Activated CD8-positive, alpha-beta T cell treated with anti-CD3 and anti-CD28 coated beads, Interleukin-2, amount 10 ng/mL, durations not matched to agents 7 days and 5 days (primary cell): ENCODE results near the gene MYO3A. TPM values are rescaled to one million over a fixed set of nuclear protein-coding genes. Genes with fewer than 3 reads are reported as not detected.
"Not testable (repeated sequence)": the region's sequence is repeated elsewhere in the genome, so short reads cannot be mapped to it uniquely, and the experiment has no call there.

ENCODE experiments used
- ATAC-seq: fragments of 150-1000 bp; cut with Tn5 transposase; one replicate; pipeline ENCODE4 v1.10.0; 2021; ENCODE audit warnings: moderate library complexity
- CTCF ChIA-PET: fragments of 350-600 bp; sonication (Branson Sonifier 250); formaldehyde crosslinking; loops from one replicate; lab custom pipeline; 2021; ENCODE audit warnings: antibody characterized with exemption; lab: Charles Lee
- POLR2A ChIA-PET: fragments of 350-600 bp; sonication (Branson Sonifier 250); formaldehyde crosslinking; loops from one replicate; lab custom pipeline; 2021; ENCODE audit warnings: antibody characterized with exemption; lab: Charles Lee
- DNase-seq: peaks from one replicate; pipeline ENCODE4 v3.0.0-alpha.2; 2020
- H3K27ac Mint-ChIP-seq: one replicate; pipeline ENCODE4 v1.8.0; 2021; ENCODE audit warnings: mild to moderate bottlenecking, mixed read lengths
- H3K27me3 Mint-ChIP-seq: one replicate; pipeline ENCODE4 v1.8.0; 2021; ENCODE audit warnings: low read depth, mixed read lengths
- H3K36me3 Mint-ChIP-seq: one replicate; pipeline ENCODE4 v1.8.0; 2021; ENCODE audit warnings: low read depth, mixed read lengths
- H3K4me1 Mint-ChIP-seq: one replicate; pipeline ENCODE4 v1.8.0; 2021; ENCODE audit warnings: low read depth, mixed read lengths
- H3K4me3 Mint-ChIP-seq: one replicate; pipeline ENCODE4 v1.8.0; 2021; ENCODE audit warnings: mild to moderate bottlenecking, mixed read lengths
- H3K9me3 Mint-ChIP-seq: one replicate; pipeline ENCODE4 v1.8.0; 2022; ENCODE audit warnings: mixed read lengths; ENCODE audit not compliant: insufficient read depth
- total RNA-seq, 2 experiments: library from RNA; stranded (reverse); gene quantifications; one replicate each; pipeline ENCODE4 v1.2.3, GENCODE V29; 2021

MYO3A gene
- total RNA-seq, 2 experiments from 2014 or later: not detected

DNA sequence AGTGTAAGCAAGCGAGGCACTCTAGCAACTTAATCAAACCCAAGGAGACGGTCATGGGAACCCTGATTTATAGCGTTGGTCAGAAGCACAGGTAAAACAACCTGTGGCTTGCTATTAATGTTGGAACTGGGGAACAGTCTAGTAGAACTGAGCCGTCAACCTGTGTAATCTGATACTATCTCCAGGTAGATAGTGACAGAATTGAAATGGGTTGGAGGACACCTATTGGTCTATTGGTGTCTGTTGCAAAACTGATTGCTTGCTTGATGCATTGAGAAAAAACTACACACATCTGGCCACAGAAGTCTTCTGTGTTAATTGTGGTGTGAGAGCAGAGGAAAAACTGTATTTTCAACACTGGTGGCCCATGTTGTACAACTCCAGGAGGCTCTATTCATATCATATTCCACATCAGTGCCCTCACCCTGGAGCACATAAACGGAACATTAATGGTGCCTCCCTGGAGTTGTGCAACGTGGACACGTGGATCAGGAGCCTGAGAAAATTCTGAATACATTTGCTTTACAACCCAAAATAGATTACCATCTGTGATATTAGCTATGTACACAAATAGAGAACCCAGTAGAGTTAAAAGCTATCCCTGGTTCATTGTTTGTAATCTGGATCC is 112.2 kb downstream of the MYO3A start:
- DNase-seq (no peak), ATAC-seq (no peak)
- H3K9me3 Mint-ChIP-seq: no peaks in the 10 kb centered on the region
- H3K27ac Mint-ChIP-seq: no peak overlapping the region
- H3K27me3 Mint-ChIP-seq: no peaks in the 10 kb centered on the region
- ChIA-PET CTCF (no interaction called here), POLR2A (no interaction called here)
- no peaks in the 10 kb centered on the region for H3K4me1 Mint-ChIP-seq
- H3K4me3 Mint-ChIP-seq: no peak overlapping the region
- H3K36me3 Mint-ChIP-seq: no peaks in the 10 kb centered on the region

DNA sequence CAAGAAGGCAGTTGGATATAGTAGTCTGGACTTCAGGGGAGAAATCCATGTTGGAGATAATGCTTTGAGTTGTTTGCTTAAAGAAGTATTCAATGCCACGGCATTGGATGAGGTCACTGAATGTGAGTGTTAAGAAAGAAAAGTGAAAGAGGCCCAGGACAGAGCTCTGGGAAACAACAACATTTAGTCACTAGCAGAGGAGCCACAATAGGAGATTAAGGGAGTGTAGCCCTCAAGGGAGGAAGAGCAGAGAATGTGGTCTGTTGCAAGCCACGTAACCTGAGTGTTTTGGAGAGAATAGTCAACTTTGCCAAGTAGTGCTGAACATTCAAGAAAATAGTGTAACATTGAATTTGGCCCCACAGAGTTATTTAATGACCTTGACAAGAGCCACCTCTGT is 114.7 kb downstream of the MYO3A start:
- Mint-ChIP-seq H3K9me3 (no peaks in the 10 kb centered on the region), H3K27ac (no peak overlapping the region), H3K4me1 (no peaks in the 10 kb centered on the region), H3K4me3 (no peak overlapping the region), H3K36me3 (no peaks in the 10 kb centered on the region), H3K27me3 (no peaks in the 10 kb centered on the region)
- no peak for DNase-seq
- ChIA-PET CTCF (no interaction called here), POLR2A (no interaction called here)
- ATAC-seq: no peak

DNA sequence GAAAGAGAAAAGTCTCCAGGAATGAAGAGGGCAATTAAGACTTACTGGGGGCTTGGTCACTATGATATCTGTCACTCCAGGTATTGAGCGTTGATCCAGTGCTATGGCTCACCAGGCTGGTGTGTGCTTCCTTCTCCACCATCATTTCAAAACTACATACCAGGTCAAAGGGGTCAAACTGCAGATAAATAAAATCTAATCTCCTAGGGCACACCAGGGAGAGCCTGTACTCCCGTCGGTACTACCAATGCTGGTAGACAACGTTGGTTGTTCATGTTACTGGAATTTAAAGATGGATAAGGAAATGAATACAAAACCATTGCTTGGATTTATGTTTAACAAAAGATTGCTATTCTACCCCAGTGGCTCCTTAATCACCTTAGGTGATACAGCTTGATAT is 118.3 kb downstream of the MYO3A start:
- CTCF ChIA-PET: no interaction called here
- H3K27ac Mint-ChIP-seq: no peak overlapping the region
- H3K27me3 Mint-ChIP-seq: no peaks in the 10 kb centered on the region
- ATAC-seq (no peak), DNase-seq (no peak)
- no peaks in the 10 kb centered on the region for H3K4me1 Mint-ChIP-seq
- H3K36me3 Mint-ChIP-seq: no peaks in the 10 kb centered on the region
- POLR2A ChIA-PET: interaction anchor here (0.6 kb wide), 1 partner anchor 10 kb away, joined by 4 read pairs; no protein-coding TSS in a partner anchor
- H3K9me3 Mint-ChIP-seq: no peaks in the 10 kb centered on the region
- no peak overlapping the region for H3K4me3 Mint-ChIP-seq

DNA sequence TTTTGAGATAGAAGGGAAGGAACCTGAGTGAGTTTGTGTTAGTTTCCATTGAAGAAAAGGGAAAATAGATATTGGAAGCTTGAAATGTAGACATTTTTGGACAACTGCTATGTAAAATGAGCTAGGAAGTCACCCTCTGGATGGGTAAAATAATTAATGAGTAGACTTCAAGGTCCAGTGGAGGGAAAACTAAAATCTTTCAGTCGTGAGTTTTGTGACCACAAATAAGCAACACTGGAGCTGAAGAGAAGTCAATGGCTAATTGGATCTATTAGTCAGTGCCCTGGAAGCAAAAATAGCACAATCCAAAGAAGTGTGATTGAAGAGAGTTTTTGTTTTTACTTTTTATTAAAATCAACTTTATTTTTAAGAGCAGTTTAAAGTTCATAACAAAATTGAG is 123.4 kb downstream of the MYO3A start:
- Mint-ChIP-seq H3K27ac (no peak overlapping the region), H3K27me3 (no peaks in the 10 kb centered on the region), H3K4me1 (no peaks in the 10 kb centered on the region), H3K4me3 (no peak overlapping the region), H3K9me3 (no peaks in the 10 kb centered on the region), H3K36me3 (no peaks in the 10 kb centered on the region)
- DNase-seq (no peak), ATAC-seq (no peak)
- ChIA-PET POLR2A (no interaction called here), CTCF (no interaction called here)

DNA sequence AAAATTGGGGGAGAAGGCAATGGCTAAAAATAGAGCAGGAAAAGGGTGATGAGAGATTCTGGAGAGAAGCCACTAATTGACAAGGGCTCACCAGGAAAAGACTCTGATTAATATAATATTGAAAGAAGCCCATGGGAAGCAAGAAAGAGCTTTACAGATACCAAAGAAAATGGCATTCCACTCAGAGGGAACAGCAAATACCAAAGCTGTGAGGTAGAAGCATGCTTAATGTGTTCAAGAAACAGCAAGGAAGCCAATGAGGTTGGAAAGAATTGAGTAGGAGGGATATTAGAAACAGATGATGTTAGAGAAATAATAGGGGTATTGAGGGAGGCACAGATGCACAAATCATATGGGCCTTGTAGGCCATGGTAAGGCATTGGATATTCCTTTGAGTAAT is 130.1 kb downstream of the MYO3A start:
- no peak overlapping the region for H3K27ac Mint-ChIP-seq
- DNase-seq (no peak), ATAC-seq (no peak)
- no peaks in the 10 kb centered on the region for H3K36me3 Mint-ChIP-seq
- ChIA-PET POLR2A (no interaction called here), CTCF (no interaction called here)
- no peaks in the 10 kb centered on the region for H3K4me1 Mint-ChIP-seq
- no peaks in the 10 kb centered on the region for H3K27me3 Mint-ChIP-seq
- no peak overlapping the region for H3K4me3 Mint-ChIP-seq
- H3K9me3 Mint-ChIP-seq: no peaks in the 10 kb centered on the region

DNA sequence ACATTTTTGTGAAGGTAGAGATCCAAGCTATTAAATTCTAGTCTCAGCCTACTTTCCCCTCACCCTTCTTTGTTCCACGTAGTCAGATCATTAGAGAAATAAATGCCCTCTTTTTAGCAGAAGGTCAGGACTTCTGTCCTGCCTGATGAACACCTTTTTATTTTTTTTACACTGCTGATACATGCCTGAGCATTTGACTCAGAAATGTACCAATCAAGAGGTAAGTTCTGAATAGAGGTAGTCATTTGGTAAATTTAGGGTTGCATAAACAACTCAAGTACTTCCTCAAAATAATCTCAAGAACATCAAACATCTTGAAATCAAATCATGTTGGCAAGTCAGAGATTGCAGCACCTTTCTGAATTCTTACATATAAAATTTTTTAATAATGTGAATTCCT is 133.7 kb downstream of the MYO3A start:
- no peaks in the 10 kb centered on the region for H3K9me3 Mint-ChIP-seq
- no peak overlapping the region for H3K4me3 Mint-ChIP-seq
- ATAC-seq: no peak
- no peaks in the 10 kb centered on the region for H3K36me3 Mint-ChIP-seq
- H3K27me3 Mint-ChIP-seq: no peaks in the 10 kb centered on the region
- no peak overlapping the region for H3K27ac Mint-ChIP-seq
- POLR2A ChIA-PET: no interaction called here
- no peaks in the 10 kb centered on the region for H3K4me1 Mint-ChIP-seq
- no peak for DNase-seq
- CTCF ChIA-PET: no interaction called here

DNA sequence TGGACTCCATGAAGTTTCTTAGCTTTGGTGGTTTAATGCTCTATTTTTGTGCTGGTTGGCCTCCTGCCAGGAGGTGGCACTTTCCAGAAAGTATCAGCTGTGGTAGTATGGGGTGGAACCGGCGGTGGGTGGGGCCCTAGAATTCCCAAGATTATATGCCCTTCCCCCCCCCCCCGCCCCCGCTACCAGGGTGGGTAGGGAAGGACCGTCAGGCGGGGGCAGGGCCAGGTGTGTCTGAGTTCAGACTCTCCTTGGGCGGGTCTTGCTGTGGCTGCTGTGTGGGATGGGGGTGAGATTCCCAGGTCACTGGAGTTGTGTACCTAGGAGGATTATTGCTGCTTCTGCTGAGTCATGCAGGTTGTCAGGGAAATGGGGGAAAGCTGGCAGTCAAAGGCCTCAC is 146.9 kb downstream of the MYO3A start:
- H3K27ac Mint-ChIP-seq, H3K27me3 Mint-ChIP-seq, H3K4me1 Mint-ChIP-seq, H3K36me3 Mint-ChIP-seq, H3K9me3 Mint-ChIP-seq, ATAC-seq, H3K4me3 Mint-ChIP-seq, DNase-seq, POLR2A ChIA-PET: not testable (repeated sequence)
- CTCF ChIA-PET: interaction anchor here (1.8 kb wide), 1 partner anchor 205 kb away, joined by 4 read pairs; no protein-coding TSS in a partner anchor

DNA sequence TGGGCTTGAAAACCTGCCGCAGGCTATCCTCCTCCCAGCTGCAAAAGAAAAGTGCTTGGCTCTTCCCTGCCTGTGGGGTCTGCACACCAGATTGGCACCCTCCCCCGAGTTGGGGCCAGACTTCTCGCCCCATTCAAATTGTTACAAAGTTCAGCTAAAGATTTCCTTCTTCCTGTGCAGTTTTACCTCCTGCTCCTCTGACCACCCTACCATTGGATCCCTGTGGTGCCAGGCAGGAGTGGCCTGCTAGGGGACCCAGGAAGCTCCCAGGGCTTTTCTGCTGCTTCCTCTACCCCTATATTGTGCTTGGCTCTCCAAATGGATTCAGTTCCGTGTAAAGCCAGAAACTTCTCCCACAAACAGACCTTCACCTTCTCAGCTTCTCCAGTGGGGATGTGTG is 147.4 kb downstream of the MYO3A start:
- ATAC-seq (no peak), DNase-seq (no peak)
- H3K4me1 Mint-ChIP-seq: no peaks in the 10 kb centered on the region
- no peak overlapping the region for H3K4me3 Mint-ChIP-seq
- H3K27me3 Mint-ChIP-seq: no peaks in the 10 kb centered on the region
- CTCF ChIA-PET: no interaction called here
- POLR2A ChIA-PET: no interaction called here
- no peak overlapping the region for H3K27ac Mint-ChIP-seq
- no peaks in the 10 kb centered on the region for H3K9me3 Mint-ChIP-seq
- H3K36me3 Mint-ChIP-seq: no peaks in the 10 kb centered on the region

DNA sequence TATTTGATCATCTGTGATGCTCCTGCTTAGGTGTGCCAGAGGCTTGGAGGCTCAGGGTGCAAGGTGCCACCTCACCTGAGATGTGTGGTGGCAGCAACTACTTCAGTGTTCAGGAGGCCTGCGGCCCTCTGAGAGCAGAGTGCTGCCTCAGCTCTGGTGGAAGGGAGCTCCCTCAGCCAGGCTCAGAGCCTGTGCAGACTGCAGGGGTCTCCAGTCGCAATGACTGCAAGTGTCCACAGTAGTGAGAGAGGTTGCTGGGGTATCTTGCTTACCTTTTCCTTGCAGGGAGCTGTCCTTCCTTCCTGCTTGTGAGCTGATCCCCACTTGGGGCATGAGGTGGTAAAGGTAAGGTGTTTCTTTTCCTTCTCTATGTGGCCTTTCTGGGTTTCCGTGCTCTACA is 151.5 kb downstream of the MYO3A start:
- Mint-ChIP-seq H3K9me3 (no peaks in the 10 kb centered on the region), H3K36me3 (no peaks in the 10 kb centered on the region), H3K4me1 (no peaks in the 10 kb centered on the region), H3K27ac (no peak overlapping the region), H3K27me3 (no peaks in the 10 kb centered on the region), H3K4me3 (no peak overlapping the region)
- ChIA-PET CTCF (no interaction called here), POLR2A (no interaction called here)
- DNase-seq (no peak), ATAC-seq (no peak)

DNA sequence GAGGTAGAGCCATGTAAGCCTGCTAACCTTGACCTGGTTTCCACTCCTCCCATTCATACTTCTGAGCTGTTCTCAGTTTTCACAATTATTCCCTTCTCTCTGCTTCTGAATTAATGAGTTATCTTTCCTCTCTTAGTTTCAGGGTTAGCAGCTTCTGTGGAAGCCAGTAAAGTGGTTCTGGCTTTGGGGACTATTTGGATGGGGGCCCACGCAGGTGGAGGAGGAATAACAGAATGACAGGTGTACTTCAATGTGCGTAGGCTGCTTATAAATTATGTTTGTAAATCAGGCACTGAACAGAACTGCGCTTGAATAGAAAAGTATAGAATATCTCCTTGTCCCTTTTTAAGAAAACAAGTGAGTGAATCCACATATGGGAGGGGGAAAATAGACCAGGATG is 153.6 kb downstream of the MYO3A start:
- Mint-ChIP-seq H3K27ac (no peak overlapping the region), H3K4me1 (no peaks in the 10 kb centered on the region), H3K36me3 (no peaks in the 10 kb centered on the region), H3K4me3 (no peak overlapping the region), H3K9me3 (no peaks in the 10 kb centered on the region), H3K27me3 (peaks cover 3% of the 10 kb centered on the region)
- POLR2A ChIA-PET: no interaction called here
- CTCF ChIA-PET: no interaction called here
- DNase-seq: no peak
- ATAC-seq: no peak

DNA sequence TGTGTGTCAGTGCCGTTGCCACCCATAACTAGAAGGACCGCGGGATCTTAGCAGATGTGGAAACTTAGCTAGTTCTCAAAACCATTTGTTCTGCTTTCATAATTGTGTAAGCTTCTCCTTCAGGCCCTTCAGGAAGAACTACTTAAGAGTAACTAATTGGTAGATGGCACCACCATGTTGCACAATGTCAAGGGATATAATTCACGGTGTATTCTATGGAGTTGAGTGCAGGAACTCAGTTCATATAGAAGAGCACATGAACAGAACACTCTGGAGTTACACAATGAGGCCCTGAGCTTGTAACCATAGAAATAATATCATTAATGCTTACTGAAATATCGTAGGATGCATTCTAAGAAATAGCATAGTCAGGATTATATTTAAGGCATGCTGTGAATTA is 156.0 kb downstream of the MYO3A start:
- POLR2A ChIA-PET: no interaction called here
- no peak overlapping the region for H3K27ac Mint-ChIP-seq
- H3K27me3 Mint-ChIP-seq: peaks cover 3% of the 10 kb centered on the region
- H3K4me1 Mint-ChIP-seq: no peaks in the 10 kb centered on the region
- DNase-seq: no peak
- no peaks in the 10 kb centered on the region for H3K9me3 Mint-ChIP-seq
- no peak overlapping the region for H3K4me3 Mint-ChIP-seq
- H3K36me3 Mint-ChIP-seq: no peaks in the 10 kb centered on the region
- no peak for ATAC-seq
- CTCF ChIA-PET: no interaction called here

DNA sequence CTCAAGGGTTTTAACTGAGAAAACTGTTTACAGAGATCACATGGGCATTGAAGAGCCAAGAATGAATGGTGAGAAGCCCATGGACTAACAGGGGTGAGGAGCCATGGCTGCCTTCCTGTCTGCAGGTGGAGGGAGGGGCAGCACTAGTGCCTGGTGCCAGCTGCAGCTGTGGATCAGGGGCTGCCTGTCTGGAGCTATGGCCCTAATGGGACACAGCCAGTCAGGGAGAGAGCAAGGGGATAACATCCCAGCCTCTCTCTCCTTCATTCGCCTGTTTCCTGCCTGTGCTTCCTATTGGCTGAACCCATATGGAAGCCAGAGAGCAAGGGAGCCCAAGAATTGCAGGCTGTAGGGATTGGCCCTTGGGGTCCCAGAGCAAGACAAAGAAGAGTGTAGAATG is 156.7 kb downstream of the MYO3A start:
- Mint-ChIP-seq H3K4me3 (no peak overlapping the region), H3K9me3 (no peaks in the 10 kb centered on the region), H3K36me3 (no peaks in the 10 kb centered on the region), H3K27me3 (peaks cover 3% of the 10 kb centered on the region), H3K27ac (no peak overlapping the region), H3K4me1 (no peaks in the 10 kb centered on the region)
- CTCF ChIA-PET: no interaction called here
- ATAC-seq (no peak), DNase-seq (no peak)
- POLR2A ChIA-PET: no interaction called here

DNA sequence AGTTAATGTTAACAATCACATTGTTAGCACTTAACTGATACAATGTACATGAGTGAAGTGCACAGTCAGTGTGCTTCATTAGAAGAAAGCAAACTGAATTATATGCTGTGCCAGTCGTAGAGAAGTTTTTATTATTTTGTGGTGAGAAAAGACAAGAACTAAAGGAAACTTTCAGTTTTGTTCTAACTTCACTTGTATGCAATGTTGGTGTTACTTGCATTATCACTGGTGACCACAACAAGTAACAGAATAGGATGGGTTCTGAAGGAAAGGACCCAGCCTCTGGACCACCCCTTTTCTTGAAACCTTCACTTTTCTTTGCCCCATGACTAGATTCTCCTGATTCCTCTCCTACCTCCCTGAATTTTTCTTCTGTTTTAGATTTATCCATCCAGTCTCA is 159.2 kb downstream of the MYO3A start:
- Mint-ChIP-seq H3K9me3 (no peaks in the 10 kb centered on the region), H3K27ac (no peak overlapping the region), H3K4me3 (no peak overlapping the region), H3K4me1 (no peaks in the 10 kb centered on the region), H3K36me3 (no peaks in the 10 kb centered on the region), H3K27me3 (peaks cover 3% of the 10 kb centered on the region)
- ATAC-seq (no peak), DNase-seq (no peak)
- CTCF ChIA-PET: no interaction called here
- POLR2A ChIA-PET: no interaction called here
